GM18519 (cell line): ENCODE data around the gene PITRM1.

Experiments
- ATAC-seq: cut with Tn5 transposase; IDR thresholded peaks from one replicate; pipeline ENCODE4 v1.9.1; 2021; ENCODE audit warnings: mild to moderate bottlenecking, moderate library complexity; ENCODE audit not compliant: unreplicated experiment, low FRiP score

The PITRM1 gene

DNA sequence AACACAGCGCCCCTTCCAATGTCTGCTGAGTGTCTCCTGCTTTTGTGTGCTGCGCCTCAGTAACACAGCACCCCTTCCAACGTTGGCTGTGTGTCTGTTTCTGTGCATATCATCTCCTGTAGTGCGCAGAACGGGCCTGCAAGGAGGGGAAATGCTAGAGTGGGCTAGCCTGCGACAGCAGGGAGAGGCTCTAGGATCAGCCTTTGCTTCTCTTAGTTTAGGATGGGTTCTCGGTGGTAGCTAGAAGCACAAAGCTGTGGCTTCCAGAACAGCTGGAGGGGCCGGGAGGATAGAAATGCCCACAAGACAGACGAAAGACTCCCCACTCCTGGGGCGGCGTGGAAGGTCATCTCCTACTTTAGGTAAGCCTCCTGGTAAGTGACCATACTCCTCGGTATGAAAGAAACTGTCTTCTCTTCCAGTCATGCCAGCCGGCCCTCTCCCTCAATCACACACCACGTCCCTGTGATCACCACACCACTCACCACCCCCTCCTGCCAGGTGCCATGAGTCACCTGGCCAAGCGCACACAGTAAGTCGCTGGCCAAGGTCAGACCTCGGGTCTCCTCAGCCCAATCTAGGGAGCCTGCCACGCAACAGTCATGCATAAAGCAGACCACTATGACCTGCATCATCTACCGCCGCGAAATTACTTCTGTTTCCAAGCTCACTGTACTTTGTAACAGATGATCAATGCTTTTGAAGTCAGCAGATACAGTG, 4.8 kb downstream of the PITRM1 start:
- no peak for ATAC-seq

DNA sequence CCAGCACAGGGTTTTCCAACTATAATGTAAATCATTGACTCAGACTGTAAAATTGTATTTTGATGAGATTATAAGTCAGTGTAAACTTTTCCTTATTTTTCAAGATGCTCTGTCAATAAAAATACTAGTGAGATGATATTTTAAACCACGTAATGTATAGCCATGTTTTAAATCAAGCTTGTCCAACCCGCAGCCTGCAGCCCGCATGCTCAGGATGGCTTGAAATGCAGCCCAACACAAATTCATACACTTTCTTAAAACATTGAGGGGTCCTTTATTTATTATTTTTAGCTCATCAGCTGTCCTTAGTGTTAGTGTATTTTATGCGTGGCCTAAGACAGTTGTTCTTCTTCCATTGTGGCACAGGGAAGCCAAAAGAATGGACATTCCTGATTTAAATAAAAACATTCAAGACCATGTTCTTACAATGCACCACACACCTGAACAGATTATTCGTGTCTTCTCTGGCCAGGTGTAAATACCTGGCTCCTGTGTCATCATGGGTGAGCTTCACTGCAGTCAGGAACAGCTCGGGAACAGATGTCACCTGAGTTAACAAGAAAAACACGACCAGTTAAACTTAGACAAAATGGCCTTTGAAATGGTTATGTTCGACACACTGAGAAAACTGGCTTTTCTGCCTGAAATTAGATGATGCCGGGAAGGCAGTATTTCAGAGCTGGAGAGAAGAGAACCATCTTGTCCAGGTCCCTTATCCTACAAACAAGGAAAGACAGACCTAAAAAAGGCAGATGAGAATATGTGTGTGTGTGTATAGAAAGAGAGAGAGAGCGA, 5.9 kb downstream of the PITRM1 start:
- no peak for ATAC-seq

DNA sequence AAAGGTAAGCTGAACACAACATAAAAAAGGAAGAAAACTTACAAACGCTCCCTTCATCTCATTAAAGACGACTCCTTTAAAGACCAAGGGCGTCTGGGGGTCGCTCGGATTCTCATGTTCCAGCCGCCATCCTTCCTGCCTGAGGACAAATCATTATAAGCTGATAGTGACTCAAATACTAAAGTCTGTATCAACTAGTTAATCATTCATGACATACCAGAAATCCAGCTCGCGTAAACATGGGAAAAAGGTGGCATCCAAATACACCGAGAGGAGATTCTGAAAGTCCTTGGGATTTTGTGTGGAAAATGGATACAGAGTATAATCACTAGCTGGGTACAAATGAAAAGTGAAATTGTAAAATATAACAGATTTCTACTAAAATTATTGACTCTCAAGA, 7.4 kb downstream of the PITRM1 start:
- ATAC-seq = no peak

DNA sequence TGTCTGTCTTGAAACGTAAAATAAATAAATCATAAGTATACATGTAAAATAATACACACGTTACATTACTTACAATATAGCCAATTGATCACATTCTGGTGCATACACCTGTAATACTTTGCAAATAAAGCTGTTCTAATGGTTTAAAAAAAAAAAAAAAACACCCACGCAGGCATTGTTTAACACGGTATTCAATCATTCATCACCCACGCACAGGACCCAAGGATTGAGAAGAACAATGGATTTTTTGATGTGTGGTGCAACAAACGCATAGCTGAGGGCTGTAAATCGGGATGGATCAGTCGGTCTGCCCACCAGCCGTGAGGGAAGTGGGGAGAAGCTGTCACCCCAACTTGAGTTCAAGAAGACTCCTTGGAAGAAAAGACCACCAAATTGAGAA, 8.7 kb downstream of the PITRM1 start:
- no peak for ATAC-seq

DNA sequence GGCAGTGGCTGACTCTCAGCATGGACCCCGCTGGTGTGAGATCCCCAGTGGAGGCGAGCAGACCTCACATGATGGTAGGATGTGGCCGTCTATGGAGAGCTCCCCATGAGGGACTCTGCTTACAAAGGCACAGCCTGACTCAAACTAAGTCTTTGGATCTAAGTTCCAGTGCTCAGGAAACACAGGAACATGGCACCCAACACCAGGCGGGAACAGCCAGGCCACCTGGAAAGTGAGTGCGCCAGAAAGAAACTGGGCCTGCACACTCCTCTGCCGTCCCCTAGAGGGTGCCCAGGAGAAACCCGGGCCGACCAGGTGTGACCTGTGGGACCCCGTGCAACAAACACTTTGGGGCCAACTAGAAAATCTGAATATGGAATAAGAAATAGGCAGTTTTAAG, 10.0 kb downstream of the PITRM1 start:
- ATAC-seq = no peak

DNA sequence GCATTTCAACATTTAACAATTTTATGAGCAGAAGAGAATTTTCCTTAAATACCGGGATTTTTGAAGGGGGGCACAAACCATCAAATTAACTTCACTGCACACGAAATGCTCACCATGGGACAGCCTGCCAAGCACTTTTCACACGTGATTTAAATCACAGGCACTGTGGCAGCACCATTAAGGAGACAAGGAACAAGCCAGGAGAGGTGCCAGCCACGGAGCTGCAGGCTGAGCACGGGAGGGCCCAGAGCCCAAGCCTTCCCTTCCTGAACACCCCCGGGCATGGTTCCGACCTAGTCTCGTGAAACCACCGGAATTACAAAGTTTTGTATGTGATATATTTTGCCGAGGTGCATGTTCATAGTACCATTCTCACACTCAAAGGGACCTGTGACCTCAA, 13.4 kb downstream of the PITRM1 start:
- ATAC-seq = no peak

DNA sequence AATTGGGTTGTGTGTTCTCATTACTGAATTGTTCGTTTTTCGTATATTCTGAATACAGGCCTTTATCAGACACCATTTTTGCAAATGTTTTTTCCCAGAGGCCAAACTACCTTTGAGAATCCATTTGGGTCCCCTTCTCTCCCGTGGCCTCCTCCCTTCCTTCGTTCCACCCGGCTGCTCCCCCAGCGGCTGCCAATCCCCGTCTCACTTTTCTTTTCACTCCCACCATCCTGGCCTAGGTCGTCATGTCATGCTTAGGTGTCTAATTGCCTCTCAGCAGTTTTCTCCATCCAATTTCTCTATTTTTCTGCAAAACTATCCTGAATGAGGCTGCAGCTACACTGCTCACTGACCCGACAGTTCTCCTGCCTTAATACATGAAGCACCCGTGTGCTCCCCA, 17.9 kb downstream of the PITRM1 start:
- no peak for ATAC-seq

DNA sequence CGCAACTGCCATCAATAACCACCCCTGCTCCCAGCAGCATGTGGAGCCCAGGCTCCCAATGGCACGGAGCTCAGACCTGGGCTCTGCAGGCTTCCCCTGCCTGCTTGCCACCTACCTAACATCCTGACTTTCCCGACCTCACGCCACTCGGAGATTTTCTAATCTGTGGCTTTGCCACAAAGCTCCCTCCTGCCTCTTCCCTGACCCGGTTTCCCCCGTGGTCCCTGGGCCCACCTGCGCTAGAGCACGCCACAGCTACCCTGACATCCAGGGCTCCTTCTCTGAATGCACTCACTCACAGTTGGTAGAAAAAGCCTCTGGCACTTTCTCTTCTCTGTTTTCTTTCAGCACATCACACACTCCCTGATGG, 20.0 kb downstream of the PITRM1 start:
- ATAC-seq = no peak

DNA sequence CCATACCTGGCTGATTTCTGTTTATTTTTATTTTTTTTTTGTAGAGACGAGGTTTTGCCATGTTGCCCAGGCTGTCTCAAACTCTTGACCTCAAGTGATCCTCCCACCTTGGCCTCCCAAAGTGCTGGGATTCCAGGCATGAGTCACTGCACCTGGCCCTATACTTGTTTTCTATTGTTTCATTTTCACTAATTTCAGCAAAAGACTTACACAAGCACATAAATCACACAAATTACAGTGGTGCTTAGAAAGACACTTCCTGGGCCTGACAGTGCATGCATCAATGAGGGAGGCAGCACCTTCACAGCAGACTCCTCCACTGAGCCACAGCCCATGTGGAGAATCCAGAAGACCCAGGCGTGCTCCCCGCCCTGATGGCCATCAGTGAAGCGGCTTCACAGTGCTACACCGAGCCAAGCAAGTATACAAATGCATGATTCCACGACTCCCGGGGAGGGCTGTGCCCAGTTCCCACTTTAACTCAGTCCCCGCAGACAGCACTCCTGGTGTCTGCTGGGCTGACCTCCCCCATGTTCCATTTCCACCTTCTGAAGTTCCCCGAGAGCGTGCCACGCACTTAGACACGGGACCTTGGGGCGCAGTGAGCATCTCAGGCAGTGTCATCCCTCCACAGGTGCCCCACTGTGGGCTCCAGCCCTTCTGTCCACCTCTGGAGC, 20.6 kb downstream of the PITRM1 start:
- ATAC-seq = no peak

DNA sequence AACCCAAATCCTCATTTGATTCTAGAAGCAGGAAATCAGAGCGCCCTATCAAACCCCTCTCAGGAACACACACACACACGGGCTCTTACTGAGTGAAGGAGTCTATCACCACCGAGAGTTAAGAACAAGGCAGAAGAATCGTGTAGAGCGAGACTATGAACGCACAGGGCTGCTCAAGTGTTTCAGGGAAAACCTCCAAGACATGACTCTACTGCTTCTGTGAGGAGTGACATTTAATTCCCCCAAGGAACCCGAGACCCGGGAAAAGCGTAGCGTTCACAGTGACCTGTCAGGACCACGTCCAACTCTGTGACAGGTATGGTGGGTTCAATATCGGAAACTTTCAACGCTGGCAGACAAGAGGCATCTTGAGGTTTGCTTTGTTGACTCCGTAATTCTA, 21.6 kb downstream of the PITRM1 start:
- no peak for ATAC-seq

DNA sequence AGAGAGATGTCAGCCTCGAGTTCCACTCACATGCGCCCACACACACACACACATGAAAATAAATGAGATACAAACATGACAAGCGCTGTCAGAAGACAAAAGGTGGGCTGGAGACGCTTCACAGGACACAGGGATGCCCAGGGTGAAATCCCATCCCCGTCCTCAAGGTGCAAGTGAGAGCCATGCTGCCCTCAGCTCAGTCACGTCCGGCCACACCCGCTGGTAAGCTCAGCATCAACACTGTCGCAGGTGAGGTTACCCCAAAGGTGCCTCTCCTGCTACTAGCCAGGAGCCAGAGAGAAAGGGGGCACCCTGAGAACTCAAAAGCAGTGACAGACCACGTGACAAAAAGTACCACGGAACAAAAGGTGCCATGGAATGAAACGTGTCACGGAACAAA, 22.2 kb downstream of the PITRM1 start:
- no peak for ATAC-seq

DNA sequence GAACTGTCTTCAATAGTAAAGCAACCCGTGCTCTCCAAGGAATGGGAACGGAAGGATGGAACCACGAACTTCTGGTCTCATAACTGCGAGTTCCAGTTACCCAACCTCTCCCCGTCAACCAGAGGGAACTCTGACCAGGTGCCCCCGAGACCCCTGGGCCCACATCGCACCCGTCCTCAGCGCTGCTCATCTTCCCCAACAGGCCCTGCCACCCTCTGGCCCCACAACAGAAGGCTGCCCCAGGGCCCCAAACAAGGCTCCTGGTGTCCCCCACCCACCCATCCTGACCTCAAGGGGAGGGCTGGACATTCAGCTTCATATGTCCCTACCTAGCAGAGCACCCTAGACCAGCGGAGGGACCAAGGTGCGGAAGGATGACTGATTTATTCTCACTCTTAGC, 22.7 kb downstream of the PITRM1 start:
- ATAC-seq = no peak

DNA sequence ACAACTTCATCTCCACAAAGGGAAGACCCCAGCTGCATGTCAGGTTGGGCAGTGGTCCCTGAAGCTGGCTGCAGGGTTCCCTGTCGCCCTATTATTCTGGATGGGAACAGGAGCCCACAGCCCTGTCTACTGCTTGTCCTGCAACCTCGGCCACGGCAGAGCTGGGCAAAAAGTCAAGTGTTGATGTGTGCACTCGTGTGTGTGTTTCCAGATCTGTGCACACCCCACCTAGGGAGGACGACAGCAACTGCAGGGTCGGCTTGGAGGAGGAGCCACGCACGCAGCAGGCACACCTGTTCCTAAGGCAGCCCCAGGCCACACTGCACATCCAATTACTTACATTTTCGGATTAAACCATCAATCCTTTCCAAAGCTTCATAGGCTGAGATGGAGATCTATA, 23.6 kb downstream of the PITRM1 start:
- no peak for ATAC-seq

DNA sequence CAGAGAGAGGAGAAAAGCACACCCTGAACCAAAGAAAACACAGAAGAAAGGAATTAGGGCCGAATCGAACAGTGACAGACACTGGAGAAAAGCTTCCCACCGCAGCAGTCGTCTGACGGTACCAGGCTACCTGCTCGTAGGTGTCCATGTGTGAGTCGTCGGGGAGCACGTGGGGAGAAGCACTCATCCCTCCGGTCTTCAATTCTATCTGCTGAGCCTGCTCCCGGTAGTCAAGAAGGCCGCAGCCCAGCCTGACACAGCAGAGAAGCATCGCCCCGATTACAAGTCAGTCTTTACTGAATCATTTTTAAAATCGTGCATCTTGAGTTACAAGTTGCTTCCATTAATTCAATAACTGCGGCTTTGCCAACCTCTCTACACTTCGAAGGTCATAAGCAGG, 24.5 kb downstream of the PITRM1 start:
- no peak for ATAC-seq

DNA sequence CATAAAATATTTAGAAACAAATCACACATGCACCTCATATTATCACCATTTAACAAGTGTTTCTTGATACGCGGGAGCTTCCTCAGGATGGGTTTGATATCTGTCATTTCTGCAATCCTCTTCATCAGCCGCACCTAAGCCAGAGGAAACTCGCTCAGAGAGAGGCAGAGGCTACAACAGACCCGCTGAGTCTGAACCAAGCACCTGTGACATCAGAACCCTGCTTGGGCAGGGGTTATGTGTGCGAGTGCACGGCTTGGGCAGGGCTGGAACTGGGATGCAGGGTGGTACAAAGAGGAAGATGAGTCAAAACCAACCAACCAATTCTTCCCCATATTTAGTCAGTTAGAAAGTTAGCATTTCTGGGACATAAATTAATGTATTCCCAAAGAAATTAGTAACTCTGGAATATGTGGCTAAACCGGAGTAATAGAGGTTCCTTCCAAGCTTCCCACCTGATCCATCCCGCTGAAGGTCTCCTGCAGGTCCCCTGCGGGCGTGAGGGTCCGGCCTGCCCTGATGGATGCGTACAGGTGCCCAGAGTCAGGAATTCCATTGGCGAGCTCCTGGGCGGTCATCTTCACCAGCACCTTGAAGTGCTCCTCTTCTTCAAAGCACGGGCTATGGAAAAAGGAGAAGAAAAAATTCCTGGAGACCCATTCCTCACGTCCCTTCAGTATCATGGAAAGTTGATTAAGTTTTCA, 25.3 kb downstream of the PITRM1 start:
- no peak for ATAC-seq

DNA sequence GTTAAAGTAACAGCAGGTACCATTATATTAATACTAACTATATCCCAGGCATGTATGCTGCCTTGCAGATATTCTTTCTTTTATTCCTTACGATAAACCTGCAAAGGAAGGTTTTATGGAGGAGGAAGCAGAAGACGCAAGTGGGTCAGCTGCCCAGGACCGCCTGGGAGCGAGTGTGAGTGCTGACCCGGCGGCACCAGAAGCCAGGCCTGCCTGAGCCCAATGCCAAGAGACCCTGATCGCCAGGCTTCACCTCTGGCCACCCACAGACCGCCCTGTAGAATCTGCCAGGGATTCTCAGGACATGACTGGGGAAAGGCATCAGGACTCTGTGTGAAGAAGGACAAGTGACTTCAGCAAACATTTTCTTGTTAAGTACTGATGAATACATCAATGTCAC, 26.3 kb downstream of the PITRM1 start:
- no peak for ATAC-seq

DNA sequence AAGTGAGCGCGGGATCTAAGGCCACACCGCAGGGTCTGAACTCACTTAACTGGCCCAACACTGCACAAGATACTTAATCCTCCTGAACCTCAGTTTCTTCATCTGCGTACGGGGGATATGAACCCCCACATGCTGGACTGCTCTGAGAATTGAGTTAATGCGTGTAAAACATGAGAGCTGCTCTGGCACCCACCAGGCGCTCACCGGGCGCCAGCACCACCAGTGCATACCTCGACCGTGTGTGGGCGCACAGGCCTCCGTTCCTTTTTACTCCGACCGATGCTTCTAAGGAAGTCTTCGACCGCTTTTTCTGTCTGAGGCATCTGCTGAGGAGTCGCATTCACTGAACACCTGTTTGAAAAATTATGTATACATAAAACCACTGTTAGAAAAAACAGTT, 27.2 kb downstream of the PITRM1 start:
- no peak for ATAC-seq

DNA sequence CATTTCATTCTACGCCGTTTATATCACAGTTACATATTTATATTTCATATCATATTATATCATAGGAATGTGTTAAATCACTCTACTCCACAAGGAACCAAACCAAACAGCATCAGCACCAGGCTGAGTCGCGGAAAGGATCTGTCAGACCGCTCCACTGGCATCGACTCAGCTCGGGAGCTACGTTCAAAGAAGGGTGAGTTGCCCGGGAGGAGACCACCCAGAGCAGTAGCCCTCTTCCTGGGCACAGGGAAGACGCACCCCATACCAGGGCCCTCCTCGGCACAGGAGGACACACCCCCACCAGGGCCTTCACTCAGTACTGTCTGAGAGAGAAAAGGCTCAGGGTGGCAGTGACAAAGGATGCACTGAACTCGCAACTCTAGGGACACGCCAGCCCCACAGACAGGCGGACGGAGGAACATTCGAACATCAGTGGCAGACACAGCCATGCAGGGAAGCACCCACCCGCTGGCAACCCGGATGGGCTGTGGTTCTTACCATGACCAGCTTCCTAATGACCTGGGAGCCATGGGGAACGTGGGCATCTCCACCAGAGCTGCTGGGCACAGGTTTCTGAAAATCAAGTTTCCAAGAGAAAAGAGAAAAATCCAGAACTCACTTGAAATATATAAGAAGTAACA, 28.7 kb downstream of the PITRM1 start:
- ATAC-seq = no peak

DNA sequence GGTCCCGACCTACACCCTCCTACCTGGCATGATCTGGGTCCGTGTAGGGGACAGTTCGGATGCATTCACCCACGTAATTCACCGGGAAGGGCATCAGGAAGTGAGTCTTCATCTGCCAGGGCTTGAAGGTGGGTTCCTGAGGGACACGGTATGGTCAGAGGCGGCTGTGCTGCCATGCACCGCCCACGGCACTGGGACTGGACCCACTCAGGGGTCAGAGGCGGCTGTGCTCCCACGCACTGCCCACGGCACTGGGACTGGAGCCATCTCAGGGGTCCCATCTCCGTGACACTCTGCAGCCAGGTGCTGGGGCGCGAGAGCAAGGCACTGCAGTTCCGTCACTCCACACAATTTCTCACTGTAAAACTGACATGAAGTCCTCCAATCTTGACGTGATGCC, 29.2 kb downstream of the PITRM1 start:
- ATAC-seq = no peak

DNA sequence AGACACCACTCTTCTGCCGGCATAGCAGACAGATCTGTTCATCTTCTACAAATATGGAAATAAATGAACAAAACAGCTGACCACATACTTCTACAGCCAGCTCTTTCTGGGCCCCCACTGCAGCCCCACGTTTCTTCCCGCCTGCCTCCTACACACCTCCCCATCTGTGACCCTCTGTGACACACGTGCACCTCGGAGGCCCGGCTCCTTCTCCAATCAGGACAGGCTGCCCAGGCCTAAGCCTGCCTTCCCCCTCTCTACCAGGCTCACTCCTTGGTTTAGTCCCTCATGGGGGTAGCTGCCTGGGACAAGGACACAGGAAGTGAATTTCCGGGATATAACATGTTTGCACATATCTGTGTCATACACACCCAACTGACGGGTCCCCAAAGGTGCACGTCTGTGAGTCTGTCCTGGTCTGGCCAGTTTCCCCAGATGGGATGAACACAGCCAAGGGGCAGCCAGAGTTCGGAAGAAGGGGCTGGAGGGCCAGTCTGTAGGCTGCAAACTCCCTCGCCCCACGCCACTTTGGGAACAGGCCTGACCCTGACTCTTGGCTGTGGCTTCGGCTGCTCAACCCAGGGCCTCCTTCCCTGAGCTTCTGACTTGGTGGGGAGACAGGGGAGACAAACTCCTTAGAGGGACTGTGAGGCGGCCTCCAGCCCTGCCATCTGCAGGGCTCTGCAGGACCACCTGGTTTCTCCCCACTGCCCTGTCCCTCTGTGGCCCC, 30.3 kb downstream of the PITRM1 start:
- no peak for ATAC-seq
